ENCODE measurements around the gene CHD6.

Gene CHD6

DNA sequence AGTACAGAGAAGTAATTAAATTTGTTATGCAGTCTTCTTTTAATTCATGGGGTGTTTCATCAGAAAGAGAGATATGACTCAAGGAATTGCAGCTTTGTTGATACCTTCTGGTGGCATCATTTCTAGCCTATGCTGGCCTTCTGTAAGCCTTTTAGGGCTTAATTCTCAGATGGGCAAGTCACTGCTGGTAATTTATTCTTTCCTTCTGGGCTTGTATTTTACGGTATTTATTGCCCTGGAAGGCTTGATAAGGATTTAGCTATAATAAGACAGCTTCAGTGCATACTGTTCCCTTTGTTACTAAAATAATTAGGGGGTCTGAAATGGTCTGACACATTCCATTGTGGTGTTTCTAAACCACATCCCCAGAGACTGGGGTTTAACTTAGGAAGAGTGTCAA is 193.6 kb downstream of the CHD6 start:
- no peak for DNase-seq (ENCODE audit: low spot score)

GRCh38 chr20:41424011-41424410 is 194.2 kb downstream of the CHD6 start:
- DNase-seq (ENCODE audit: low spot score), result no peak

GRCh38 chr20:41422953-41423352 is 195.2 kb downstream of the CHD6 start:
- DNase-seq (ENCODE audit: low spot score), result no peak

- no peak for DNase-seq (ENCODE audit: low spot score)
These were observed 199.4 kb downstream of the CHD6 start for GRCh38 chr20:41418739-41419293.

GRCh38 chr20:41418031-41418430 is 200.1 kb downstream of the CHD6 start:
- DNase-seq (ENCODE audit: low spot score), result no peak

DNA sequence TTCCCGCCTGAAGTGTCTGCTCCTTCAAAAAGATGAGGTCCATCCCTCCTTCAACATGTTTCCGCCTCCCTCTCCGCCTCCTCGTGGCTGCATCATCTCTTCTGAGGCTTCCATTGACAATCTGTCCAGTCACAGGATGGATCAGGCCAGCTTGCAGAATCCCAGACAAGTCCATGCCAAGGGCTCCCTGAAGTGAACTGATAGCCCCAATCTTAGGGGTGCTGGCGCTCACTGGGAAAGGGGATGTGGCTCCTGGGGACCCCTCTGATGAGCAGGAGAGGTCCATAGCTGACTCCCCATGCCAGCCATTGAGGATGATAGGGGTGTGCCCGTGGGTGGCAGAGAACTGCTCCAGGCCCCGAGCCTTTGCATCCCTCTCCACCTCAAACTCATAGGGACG is 203.0 kb downstream of the CHD6 start:
- DNase-seq (ENCODE audit: low spot score), result no peak

DNA sequence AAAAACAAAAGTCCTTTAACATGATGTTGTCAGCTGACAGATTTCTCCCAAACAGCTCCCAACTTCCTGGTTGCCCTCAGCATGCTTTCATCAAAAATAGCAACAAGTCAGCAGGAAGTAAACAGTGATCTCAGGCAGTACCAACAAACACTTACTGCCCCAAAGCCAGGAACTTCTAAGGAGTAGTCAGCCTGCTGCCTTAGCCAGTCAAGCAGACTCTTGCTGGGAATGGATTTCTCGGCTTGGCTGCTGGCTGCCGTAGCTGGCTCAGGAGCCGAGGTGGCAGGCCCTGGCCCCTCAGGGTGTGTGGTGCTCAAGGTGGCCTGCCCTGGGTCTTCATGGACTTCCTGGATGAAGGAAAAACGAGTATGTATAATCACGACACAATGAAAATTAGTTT is 205.0 kb downstream of the CHD6 start:
- no peak for DNase-seq (ENCODE audit: low spot score)

DNA sequence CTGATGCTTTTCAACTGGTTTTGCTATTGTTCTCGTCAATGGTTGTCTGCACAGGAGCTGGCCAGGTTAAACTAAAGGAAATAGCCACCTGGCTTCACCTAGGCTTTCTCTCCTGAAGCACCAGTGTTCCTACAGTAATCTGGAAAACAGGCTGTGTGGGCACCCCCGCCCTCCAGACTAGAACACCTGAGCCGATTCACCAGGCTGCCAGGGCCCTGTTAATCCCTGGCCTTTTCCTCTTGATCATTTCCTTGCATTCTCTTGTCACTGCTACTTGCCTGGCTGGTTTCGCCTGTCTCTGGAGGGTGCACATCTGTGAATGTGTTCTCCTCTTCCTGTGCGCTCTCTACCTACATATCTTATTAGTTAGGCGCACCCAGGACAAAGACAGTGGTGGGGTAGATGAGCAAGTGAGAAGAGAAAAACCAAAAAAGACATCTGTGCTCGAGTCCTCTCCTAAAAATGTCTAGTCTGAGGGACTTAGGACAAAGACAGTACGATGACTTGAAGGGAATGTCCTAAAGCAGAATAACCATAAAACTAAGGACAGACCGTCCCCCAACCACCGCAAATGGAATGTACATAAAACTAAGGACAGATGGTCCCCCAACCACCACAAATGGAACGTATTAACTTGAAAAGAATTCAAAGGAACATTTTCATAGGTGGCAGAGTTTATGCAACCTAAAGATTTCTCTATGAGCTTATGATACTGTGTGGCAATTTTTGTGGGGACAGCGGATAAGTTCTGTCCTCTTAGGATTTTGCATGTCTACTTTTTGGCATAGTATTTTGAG is 205.7 kb downstream of the CHD6 start:
- no peak for DNase-seq (ENCODE audit: low spot score)

DNA sequence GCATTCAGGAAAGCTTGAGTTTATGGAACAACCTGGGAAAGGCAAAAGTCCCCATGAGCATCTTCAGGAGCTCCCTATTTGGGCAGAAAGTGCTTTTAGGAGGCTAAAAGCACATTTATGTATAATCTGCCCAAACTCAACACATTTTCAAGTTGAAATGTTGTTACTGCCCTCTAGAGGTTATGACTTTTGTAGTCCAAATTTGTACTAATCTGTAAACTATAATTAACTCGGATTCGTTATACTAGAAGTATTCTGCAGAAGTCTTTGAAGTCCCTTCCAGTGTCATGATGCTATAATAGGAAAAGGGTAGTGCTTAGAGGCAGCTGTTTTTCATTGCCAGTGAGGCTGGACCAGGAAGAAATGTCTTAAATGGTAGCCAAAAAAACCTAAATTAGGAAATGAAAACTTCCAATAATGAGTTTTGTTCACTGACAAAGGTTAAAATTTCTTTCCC is 206.8 kb downstream of the CHD6 start:
- peak; percentile 68 for DNase-seq (ENCODE audit: low spot score)

DNA sequence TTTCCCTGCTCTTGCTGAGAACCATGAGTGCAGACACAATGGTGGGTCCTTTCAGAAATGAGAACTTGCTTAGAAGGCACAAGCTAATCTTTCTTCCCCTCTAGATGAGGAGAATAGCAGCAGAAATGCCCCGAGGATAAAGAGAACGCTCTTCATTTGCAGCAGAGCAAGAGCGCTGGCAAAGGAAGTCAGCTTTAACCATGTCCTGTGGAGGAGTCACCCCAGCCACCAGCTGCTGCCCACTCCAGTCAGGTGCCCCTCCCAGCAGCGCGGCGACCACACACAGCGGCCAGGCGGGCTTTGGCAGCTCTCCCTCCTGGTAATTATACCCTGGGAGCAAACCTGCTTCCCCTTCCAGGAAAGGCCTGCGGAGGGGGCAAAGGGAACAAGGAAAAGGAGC is 209.2 kb downstream of the CHD6 start:
- peak; percentile 19 for DNase-seq (ENCODE audit: low spot score)

DNA sequence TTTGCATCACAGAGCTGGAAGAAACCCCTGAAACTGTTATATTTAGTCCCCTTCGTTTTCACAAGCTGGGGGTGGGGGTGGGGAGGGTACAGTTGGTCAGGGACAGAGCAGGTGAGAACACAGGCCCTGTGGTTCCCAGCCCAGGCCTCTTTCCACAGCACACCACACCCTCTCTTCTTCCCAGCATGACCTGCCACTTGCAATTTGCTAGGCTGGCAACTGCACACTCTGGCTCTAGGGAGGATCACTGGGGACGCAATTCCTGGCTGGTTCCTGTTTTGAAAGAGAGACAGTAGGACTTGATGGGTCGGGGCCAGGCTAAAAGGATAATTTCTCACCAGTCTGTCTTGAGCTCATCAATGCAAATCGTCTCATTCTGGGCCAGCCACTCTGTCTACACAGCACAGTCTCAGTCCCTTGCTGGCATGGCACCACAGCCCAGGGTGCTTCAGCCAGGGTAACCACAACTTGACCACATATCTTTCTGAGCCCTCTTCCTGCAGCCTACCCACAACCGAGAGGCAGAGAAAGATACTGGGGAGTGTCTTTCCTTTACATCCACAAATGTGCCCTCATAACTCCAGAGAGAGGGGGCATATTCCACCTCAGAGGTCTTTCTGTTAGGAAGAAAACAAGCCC is 209.9 kb downstream of the CHD6 start:
- DNase-seq (ENCODE audit: low spot score), result peak; percentile 13

DNA sequence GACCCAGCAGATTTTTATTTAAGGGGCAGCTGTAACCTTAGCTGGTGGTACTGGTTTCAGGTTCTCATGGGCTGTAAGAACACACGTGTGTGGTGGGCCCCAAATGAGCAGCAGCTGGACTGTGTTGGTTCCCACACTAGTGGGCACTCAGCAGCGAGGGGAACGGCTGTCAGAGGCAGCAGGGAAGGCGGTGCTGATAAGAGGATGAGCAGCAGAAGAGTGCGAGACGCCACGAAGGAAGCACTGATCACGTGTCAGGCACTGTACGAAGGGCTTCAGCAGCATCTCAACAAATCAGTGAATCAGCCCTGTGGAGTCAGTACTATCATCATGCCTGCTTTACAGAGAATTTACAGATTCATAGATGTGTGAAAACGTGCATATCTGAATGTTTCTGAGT is 210.6 kb downstream of the CHD6 start:
- DNase-seq (ENCODE audit: low spot score), result no peak

- DNase-seq (ENCODE audit: low spot score), result no peak
These were observed 211.2 kb downstream of the CHD6 start for GRCh38 chr20:41406896-41407444.

DNA sequence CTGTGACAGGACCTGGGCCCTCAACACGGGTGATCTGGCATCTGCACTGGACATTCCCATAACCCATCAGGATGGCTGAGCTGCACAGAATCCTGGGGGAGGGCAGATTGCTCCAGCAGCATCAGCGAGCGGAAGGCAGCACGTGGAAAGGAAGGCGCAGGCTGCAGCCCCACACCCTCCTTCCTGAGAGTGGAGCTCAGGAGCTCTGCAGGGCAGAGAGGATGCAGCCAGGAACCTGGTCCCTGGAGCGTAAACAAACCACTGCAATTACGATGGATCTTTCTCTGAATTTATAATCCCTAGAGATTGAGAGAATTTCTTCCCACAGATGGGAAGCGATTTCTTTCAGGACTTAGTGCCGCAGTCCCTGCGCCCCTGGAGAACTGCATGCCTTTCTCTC is 211.8 kb downstream of the CHD6 start:
- DNase-seq (ENCODE audit: low spot score), result no peak

- DNase-seq (ENCODE audit: low spot score), result no peak
These were observed 212.7 kb downstream of the CHD6 start for GRCh38 chr20:41405436-41405835.

DNA sequence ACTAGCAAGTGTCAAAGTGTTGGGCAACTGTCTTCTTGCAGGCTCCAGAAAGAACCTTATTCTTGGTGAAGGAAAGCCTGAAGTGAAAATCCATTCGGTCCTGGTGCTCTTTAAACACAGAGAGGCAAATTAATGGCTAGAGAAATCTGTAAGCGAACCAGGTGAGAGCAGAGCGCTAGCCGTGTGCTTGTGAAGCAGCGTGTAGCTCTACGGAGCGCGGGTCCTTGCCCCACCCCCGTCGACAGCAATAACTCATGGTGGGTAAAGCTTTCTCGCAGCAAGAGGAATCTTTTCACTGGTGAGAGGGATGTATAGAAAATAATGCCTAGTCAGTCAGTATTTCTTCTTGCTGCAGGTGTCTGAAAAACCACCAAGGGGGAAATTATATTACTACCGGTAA is 214.6 kb downstream of the CHD6 start:
- DNase-seq (ENCODE audit: low spot score), result no peak

DNA sequence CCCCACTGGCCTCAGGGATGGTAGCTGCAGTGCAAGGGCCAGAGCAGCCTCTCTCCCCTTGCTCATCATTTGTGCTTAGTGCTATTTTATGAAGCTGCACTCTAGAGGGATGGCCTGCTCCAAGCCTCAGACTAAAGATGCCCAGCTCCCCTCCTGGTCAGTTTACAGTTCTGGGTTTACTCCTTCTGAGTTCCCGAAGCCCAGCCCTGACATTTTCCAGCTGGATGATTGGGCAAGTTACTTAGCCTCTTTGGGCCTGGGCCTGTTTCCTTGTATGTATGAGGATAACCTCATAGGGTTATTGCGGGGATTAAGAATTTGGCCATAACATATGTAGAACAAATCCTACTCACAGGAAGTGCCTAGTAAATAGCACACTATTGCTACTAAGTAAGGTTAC is 219.8 kb downstream of the CHD6 start:
- no peak for DNase-seq (ENCODE audit: low spot score)

GRCh38 chr20:41395667-41396664 is 222.2 kb downstream of the CHD6 start:
- DNase-seq (ENCODE audit: low spot score), result peak; percentile 36

- no peak for DNase-seq (ENCODE audit: low spot score)
These were observed 223.1 kb downstream of the CHD6 start for GRCh38 chr20:41394931-41395666.

DNA sequence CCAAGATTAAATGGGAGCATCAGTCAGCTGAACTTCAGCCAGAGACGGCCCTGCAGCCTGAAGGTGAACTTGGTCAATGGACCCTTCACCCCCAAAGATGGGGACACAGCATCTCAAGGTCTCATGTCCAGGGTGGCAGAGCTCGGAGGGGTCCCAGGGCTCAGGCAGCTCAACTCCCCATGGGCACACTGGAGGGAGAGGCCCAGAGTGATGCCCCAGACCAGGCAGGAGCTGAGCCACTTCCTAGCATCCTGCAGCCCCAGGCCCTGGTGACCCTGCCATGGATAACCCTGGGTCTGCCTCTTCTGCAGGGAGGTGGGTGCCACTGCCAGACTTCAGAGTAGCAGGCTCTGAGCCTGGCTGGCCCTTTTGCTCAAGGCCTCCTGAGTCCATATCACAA is 224.1 kb downstream of the CHD6 start:
- DNase-seq (ENCODE audit: low spot score), result no peak

GRCh38 chr20:41393705-41394066 is 224.5 kb downstream of the CHD6 start:
- no peak for DNase-seq (ENCODE audit: low spot score)
